Activated CD4-positive, alpha-beta T cell treated with anti-CD3 and anti-CD28 coated beads, Interleukin-10, Interleukin-2, amounts not matched to agents 100 ng/mL and 50 ng/mL, durations not matched to agents 16 hours and 8 hours (primary cell): ENCODE measurements around the gene TIMP2.
A peak's percentile ranks its signal among the peaks of the same experiment; 100 is the strongest.
"Not testable (repeated sequence)": the region's sequence is repeated elsewhere in the genome, so short reads cannot be mapped to it uniquely, and the experiment has no call there.

Experiments
- DNase-seq: peaks from one replicate; pipeline ENCODE4 v3.0.0-alpha.2; 2020

TIMP2 gene

GRCh38 chr17:78884876-78885667, 40.1 kb downstream of the TIMP2 start:
- no peak for DNase-seq

DNA sequence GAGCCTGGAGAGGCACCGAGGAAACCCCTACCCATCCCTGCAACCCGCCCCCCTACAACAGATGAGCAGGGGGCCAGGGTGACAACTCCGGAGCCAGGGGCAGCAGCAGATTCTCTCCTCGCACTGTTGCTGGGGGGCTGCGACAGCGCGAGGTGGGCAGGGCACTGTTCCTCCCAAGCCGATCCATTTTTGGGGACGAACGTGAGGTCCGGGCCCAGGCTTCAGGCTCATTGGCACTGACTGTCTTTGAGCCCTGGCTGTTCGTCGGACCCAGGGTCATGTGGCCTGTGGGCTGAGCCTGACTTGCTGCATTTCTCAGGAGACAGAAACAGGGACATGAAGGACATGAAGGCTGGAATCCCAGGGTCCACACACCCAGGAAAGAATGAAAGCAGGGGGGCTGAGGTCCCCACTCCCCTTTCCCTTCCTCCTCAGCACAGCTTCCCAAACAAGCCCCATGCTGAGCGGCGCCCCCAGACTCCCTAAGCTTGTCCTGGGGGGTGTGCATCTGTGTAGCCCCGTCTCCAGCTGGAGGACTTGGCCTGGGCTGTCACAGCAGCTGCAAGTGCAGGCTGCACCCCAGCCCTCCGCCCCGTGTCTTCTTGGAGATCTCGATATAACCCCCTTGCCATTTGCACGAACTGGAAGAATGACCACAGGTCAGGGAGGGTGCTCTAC, 40.9 kb downstream of the TIMP2 start:
- no peak for DNase-seq

DNA sequence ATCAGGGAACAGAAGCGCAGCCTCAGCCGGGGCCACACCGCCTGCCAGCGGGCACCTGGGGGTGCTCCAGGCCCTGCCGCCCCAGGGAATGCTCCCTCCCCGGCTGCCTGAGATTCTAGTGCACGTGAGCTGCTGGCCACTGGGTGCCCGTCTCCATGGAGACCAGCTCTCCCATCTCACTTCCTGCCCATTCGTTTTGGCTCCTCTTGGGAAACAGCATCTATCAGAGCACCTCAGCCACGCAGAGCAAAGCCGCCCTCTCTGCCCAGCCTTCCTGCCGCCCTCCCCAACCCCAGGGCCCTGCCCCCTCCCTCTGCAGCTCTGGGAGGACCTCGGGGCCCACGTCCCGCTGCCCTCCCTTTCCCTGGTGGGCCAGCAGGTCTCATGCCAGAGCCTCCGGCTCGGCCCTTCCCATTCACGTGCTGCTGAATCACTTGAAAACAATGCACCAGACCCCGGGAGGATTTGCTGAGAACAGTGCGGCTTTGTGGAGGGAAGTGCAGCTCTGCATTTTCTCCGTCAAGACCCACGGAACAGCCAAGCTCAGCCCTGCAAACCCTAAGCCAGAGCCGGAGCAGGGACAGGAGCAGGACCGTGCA, 41.6 kb downstream of the TIMP2 start:
- no peak for DNase-seq

- DNase-seq: no peak
Observed at GRCh38 chr17:78883089-78883532, 42.1 kb downstream of the TIMP2 start.

DNA sequence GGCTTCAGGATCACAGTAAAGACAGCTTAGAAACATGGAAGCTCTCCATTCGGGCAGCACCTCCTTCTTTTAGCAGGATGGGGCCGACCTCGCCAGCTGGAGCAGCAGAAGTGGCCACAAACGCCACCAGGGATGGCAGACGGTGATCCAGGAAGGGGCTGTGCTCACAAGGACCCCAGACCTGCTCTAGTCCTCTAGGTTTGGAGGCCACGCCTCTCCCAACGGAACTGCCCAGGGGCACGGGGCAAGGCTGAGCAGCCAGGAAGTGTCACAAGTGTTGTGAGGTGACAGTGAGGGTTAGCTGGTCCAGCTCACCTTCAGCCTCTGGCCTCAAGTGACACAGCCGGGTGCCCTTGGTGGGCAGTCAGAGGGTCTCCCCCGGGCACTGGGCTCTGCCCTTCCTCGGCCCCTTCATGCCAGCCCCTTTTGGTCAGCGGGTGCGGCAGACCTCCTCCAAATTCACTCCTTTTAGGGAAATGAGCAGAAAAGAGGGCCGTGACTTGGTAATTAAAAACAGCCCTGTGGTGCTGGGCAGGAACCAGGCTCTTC, 42.6 kb downstream of the TIMP2 start:
- no peak for DNase-seq

GRCh38 chr17:78879635-78880186, 45.5 kb downstream of the TIMP2 start:
- DNase-seq: peak; percentile 32

DNA sequence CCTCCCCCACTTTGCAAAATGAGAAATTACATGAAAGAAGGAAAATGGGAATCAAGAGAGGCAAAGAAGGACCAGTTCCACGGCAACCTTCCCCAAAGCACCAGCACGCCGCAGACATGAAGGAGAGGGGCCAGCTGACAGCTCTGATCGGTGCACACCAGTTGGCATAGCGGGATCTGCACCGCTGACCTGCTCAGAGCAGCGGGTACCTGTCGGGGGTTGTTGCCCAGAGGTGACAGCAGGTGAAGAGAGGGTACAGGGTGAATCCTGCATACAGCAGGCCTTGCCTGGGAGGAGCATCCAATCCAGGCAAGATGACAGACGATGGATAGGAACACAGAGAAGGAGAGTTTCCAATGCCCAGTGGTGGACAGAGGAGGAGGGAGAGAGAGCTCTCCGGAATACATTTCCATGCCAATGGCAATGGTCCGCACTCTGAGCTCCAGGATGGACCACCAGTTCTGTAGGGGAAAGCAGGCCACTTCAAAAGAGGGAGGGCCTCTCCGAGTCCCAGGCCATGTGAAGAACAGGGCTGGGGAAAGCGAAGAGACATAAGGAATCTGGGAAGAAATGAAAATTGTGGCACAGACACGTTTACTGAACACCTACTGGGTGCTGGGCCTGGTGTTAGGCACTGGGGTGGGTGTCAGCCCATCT, 46.2 kb downstream of the TIMP2 start:
- DNase-seq: no peak

GRCh38 chr17:78878261-78878660, 46.9 kb downstream of the TIMP2 start:
- DNase-seq: no peak

DNA sequence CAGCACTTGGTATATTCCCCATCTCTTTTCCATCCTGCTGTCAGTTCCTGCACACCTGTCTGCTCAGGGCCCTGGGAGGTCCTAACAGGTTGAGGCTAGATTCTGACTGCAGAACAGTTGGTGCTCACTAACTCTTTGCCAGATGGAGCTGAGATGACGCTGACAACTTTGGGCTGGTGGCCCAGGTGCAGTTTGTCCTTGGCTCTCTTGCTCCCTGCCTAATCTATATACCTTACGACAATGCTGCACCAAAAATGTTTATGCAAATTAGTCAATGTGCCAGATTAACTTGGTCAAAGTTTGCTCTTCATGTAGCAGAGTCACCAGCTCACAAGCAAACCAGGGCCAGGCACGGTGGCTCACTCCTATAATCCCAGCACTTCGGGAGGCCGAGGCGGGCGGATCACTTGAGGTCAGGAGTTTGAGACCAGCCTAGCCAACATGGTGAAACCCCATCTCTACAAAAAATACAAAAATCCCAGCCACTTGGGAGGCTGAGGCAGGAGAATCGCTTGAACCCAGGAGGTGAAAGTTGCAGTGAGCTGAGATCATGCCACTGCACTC, 48.2 kb downstream of the TIMP2 start:
- not testable (repeated sequence) for DNase-seq

- DNase-seq: no peak
Observed at GRCh38 chr17:78876094-78876597, 49.0 kb downstream of the TIMP2 start.

DNA sequence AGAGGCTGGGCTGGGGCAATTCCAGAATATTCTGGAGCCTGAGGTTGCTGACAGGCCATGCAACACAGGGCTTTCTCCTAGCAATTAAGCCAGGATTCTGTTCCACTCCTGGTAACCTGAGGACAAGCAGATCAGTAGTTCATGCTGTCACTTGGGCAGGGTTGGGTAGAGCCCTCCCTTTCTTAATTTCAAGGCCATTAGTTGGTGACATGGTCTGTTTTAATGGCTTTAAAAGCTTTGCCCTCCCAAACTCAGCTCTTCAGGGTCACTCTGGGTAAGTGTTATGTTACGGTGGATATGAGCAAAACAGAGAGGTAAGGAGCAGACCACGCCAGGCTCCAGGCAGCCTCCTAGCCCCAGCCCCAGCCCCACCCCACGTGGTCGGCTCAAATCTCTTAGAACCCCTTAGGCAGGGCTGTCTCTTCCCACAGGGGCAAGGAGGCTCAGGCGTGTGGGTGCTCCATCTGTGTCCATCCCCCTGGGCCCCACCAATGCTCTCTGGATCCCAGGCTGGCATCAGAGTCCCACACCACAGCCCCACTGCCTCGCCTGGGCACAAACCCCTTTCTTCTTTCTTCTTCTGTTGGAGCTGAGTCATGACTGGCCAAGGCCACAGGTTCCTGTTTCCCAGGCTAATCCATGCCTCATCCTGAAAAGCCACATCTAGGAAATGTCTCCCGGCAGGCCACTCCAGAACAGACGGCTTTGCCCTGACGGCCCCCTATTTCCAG, 49.7 kb downstream of the TIMP2 start:
- DNase-seq: no peak

- no peak for DNase-seq
Observed at GRCh38 chr17:78873519-78874340, 51.5 kb downstream of the TIMP2 start.

DNA sequence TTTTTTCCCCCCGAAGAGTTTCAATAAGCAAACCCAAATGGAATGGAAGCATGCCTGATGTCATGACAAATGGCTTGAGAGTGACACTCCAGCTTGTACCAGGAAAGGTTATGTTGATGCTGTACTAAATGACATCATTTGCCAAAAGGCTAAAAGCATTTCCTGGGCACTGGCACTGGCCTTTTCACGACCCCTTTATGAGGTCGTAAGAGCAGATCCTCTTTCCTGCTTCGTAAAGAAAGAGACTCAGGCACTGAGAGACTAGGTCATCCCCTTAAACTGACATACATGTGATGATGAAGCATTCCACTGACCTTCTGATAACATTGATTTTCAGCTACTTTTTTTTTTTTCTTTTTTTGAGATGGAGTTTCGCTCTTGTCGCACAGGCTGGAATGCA, 52.7 kb downstream of the TIMP2 start:
- DNase-seq: no peak

DNA sequence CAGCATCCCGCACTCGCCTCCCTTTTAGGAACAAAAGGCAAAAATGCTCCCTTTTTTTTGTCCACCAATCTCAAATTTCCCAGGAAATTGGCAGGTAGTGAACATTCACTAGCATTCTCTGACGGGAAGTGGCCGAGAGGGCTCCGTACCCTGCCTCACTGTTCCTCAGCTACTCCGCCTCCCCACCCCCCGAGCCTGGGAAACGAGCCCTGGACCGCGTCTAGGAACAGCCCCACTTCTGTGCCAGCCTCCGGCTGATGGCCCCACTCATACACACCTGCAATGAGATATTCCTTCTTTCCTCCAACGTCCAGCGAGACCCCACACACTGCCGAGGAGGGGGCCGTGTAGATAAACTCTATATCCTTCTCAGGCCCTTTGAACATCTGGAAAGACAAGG, 54.6 kb downstream of the TIMP2 start:
- DNase-seq: no peak

DNA sequence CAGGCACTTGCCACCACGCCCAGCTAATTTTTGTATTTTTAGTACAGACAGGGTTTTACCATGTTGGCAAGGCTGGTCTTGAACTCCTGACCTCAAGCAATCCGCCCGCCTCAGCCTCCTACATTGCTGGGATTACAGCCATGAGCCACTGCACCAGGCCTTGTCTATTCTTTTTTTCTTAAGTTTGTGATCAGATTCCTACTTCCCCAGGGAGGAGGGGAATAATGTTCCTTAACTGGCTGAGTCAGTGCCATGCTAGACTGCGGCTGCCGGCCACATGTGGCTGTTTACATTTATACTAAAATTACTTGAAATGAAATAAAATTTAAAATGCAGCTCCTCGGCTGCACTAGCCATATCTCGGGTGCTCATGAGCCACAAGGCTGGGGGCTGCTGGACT, 56.8 kb downstream of the TIMP2 start:
- DNase-seq: no peak

DNA sequence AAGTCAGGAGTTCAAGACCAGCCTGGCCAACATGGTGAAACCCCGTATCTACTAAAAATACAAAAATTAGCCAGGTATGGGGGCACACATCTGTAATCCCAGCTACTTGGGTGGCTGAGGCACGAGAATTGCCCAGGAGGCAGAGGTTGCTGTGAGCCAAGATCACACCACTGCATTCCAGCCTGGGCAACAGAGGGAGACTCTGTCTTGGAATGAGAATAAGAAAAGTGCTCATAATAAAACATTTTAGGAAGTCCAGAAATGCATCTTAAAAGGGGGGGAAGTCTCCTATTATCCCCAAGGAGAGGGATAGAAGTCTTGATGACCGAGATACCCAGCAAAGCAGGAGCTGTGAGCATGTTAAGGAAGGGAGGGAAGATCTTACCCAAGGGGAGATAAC, 58.1 kb downstream of the TIMP2 start:
- not testable (repeated sequence) for DNase-seq

DNA sequence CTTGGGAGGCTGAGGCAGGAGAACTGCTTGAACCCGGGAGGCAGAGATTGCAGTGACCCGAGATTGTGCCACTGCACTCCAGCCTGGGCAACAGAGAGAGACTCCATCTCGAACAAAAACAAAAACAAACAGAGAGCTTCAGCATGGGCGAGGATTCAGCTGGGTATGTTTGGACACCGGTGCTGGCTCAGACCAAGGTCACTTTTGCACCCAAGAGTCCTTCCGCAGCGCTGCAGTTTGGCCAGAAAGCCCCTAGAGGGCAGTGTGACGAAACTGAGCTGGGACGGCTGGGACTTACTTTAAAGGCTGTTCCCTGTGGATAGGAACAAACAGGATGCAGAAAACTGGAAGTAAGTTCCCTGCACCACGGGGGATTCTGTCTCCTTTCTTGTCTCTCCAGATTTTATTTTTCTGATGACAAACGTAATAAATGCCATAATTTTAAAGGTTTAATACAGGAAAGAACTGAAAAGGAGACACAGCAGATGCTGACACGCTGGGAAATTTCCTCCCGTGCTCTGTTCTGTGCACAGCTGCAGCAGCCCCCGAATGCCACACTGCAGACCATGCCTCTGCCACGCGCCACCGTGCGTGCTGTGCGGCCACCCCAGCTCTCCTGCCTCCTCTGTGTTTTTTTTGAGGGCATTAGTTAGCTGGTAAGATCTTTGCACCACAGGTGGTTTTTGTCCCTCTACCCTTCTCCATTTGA, 59.4 kb downstream of the TIMP2 start:
- DNase-seq: peak; percentile 72

DNA sequence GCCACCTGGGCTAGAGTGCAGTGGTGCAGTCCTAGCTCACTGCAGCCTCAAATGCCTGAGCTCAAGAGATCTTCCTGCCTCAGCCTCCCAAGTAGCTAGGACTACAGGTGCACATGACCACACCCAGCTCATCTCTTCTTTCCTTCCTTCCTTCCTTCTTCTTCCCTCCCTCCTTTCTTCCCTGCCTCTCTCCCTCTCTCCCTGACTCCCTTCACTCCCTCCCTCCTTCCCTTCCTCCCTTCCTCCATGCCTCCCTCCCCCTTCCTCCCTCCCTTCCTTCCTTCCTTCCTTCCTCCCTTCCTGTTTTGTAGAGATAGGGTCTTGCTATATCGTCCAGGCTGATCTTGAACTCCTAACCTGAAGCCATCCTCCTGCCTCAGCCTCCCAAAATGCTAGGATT, 61.1 kb downstream of the TIMP2 start:
- DNase-seq: no peak

- no peak for DNase-seq
Observed at GRCh38 chr17:78862073-78863023, 62.8 kb downstream of the TIMP2 start.
